Immature natural killer cell (primary cell): ENCODE data around the gene ZBP1. TPM values are rescaled to one million over a fixed set of nuclear protein-coding genes. Genes with fewer than 3 reads are reported as not detected.

Experiments used
- DNase-seq, 3 donors: peaks; one replicate each; pipeline ENCODE4 v3.0.0; 2022; ENCODE audit warnings: mixed read lengths in 1 of 3
- H3K27ac Mint-ChIP-seq, 6 donors: one replicate each; pipeline ENCODE4 v1.8.0; 2020; ENCODE audit warnings: mixed read lengths in 6 of 6, mild to moderate bottlenecking in 5 of 6, inconsistent platforms in 4 of 6, moderate library complexity in 3 of 6
- H3K27me3 Mint-ChIP-seq, 3 donors: one replicate each; pipeline ENCODE4 v1.8.0; 2020 to 2021; ENCODE audit warnings: low read depth in 3 of 3, mild to moderate bottlenecking in 3 of 3, mixed read lengths in 3 of 3, moderate library complexity in 3 of 3, inconsistent platforms in 1 of 3
- H3K36me3 Mint-ChIP-seq, 3 donors: one replicate each; pipeline ENCODE4 v1.8.0; 2020; ENCODE audit warnings: mixed read lengths in 3 of 3, inconsistent platforms in 2 of 3, mild to moderate bottlenecking in 2 of 3
- H3K4me1 Mint-ChIP-seq, 2 donors: one replicate each; pipeline ENCODE4 v1.8.0; 2020; ENCODE audit warnings: inconsistent platforms in 2 of 2, mild to moderate bottlenecking in 2 of 2, mixed read lengths in 2 of 2, moderate library complexity in 1 of 2
- H3K4me3 Mint-ChIP-seq, 5 donors: one replicate each; pipeline ENCODE4 v1.8.0; 2020; ENCODE audit warnings: mild to moderate bottlenecking in 5 of 5, mixed read lengths in 5 of 5, inconsistent platforms in 3 of 5, moderate library complexity in 3 of 5
- H3K9me3 Mint-ChIP-seq, 6 donors: one replicate each; pipeline ENCODE4 v1.8.0; 2020; ENCODE audit warnings: mild to moderate bottlenecking in 6 of 6, mixed read lengths in 6 of 6, inconsistent platforms in 4 of 6, moderate library complexity in 3 of 6
- polyA plus RNA-seq, 3 donors: library from polyadenylated mRNA; unstranded; fragments of 300-500 nt; fragmentation: Illumina TruSeq; gene quantifications; one replicate each; pipeline ENCODE4 v1.2.3, GENCODE V29; 2021

The ZBP1 gene
- polyA plus RNA-seq, 3 donors from 2014 or later: 29.0 to 43.5 (median 32.2) TPM

DNA sequence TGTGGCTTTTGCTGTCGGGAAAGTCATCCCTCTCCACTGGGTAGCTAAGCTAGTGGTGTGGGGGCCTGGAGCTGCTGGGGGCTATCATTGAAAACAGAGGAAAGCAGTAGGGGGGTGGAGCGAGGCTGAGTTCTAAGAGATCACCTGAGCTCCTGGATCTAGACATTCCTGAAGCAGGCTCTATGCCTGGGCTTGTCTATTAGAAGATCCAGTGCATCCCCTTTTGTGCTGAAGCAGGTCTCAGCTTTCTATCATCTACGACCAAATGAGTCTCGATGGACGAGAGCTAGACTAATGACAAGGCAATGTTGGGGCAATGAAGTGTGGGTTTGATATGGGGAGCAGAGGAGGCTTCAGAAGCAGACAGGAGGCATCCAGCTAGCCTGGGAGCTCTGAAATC, 18.5 kb downstream of the ZBP1 start:
- H3K4me3 Mint-ChIP-seq: no peak overlapping the region
- peak overlapping the region in 3 of 6 donors; percentile 70 to 98 (median 79) for H3K27ac Mint-ChIP-seq
- H3K27me3 Mint-ChIP-seq: peaks cover 0 to 15% (median 0%) of the 10 kb centered on the region in 3 donors
- DNase-seq: no peak
- peaks cover 44 to 50% of the 10 kb centered on the region in 2 donors for H3K4me1 Mint-ChIP-seq
- H3K36me3 Mint-ChIP-seq: peaks cover 0 to 14% (median 8%) of the 10 kb centered on the region in 3 donors
- no peaks in the 10 kb centered on the region for H3K9me3 Mint-ChIP-seq

DNA sequence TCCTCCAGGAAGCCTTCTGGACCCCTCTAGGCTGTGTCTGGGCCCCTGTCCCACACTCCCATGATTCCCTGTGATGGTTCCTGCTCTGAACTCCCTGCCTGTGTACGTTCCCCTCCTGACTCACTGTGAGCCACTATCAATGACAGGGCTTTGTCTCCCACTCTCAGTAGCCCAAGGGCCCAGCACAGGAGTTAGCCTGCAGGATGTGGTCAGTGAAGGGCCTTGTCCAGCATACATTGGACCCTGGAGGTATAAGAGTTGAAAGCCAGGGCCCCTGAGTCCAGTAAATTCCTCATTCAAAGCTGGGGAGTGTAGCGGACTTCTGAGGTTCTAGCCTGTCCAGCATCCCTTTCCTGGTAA, 19.0 kb downstream of the ZBP1 start:
- no peak for DNase-seq
- Mint-ChIP-seq H3K4me1 (peaks cover 40 to 44% of the 10 kb centered on the region in 2 donors), H3K27ac (peak overlapping the region in 1 of 6 donors; percentile 40), H3K9me3 (no peaks in the 10 kb centered on the region), H3K36me3 (peaks cover 0 to 8% (median 7%) of the 10 kb centered on the region in 3 donors), H3K27me3 (peaks cover 0 to 15% (median 2%) of the 10 kb centered on the region in 3 donors), H3K4me3 (no peak overlapping the region)

DNA sequence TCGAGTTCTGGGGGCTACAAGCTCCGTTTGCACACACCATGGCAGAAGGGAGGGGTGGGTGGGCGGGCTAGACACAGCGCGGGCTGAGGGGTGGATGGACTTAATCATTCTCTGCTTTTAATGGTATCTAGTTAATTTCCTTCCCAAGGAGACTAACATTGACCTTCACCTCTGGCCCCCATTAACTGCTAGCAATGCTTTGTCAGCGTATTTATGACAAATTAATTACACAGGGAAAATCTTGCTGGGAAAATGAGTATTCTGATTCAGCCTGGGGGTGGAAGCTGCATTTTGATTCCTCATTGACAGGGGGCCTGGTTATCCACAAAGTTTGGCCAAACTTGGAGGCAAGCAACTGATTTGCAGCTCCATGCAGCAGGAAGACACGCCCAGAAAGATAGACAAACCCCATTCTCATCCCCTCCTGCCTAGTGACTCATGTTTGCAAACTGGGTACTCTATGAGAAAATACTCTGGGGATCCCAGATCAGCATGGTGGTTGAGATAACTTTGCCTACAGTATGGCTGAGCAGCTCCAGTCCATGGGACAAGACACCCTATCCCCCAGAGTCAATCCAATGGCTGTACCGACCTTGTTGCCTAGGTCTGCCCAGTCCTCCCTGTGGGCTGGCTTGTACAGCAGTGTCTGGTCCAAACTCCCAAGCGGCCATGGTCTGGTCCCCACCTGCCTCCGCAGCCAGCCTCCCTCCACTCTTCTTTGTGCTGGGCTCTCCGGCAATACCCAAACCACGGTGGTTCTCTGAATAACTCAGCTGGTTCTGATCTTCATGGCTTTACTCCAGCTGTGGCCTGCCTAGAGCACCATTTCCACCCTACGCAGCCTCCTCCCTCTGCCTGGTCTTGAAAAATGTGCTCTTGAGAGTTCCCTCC, 19.7 kb downstream of the ZBP1 start:
- Mint-ChIP-seq H3K27me3 (peaks cover 0 to 10% (median 2%) of the 10 kb centered on the region in 3 donors), H3K4me3 (no peak overlapping the region), H3K4me1 (peaks cover 35 to 38% of the 10 kb centered on the region in 2 donors), H3K9me3 (no peaks in the 10 kb centered on the region), H3K27ac (peak overlapping the region in 2 of 6 donors; percentile 48 to 64), H3K36me3 (peaks cover 0 to 4% (median 4%) of the 10 kb centered on the region in 3 donors)
- no peak for DNase-seq

DNA sequence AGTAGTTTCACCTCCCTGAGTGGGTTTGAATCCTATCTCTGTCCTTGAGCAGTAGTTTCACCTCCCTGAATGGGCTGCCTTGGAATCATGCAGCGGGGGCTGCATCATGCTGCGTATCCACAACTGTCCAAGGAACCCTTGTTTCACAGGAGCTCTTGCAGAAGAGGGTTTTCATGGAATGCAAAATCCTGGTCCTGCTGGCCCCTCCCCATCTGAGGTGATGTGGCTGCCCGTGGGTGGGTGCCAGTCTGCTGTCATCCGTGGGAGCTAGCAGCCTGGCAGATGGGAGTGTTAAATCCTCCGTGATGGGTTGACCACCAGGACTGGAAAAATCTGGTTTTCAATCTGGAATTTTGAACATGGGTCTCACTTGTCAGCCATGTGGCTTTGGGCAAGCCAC, 21.7 kb downstream of the ZBP1 start:
- Mint-ChIP-seq H3K9me3 (no peaks in the 10 kb centered on the region), H3K27ac (no peak overlapping the region), H3K4me3 (no peak overlapping the region), H3K4me1 (peaks cover 15 to 24% of the 10 kb centered on the region in 2 donors), H3K36me3 (no peaks in the 10 kb centered on the region), H3K27me3 (peaks cover 0 to 3% (median 2%) of the 10 kb centered on the region in 3 donors)
- DNase-seq: no peak

DNA sequence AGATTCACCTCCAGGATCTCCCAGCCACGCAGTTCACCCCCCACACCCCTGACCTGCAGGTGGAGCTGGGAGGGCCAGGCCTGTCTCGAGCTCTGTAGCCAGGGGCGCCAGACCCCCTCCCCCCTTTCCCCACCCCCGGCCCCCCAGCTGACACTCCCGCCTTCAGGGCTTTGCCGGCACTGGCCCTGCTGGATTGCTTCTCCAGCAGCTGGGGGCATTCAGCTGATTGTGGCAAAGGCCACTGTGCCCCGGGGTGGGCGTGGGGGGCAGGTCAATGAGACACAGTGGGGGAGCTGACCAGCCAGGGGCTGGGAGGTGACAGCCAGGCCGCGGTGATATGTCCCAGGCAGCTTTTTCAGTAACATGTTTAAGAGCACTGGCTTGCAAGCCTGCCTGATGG, 22.2 kb downstream of the ZBP1 start:
- no peaks in the 10 kb centered on the region for H3K36me3 Mint-ChIP-seq
- H3K4me1 Mint-ChIP-seq: peaks cover 11 to 20% of the 10 kb centered on the region in 2 donors
- no peaks in the 10 kb centered on the region for H3K9me3 Mint-ChIP-seq
- H3K27ac Mint-ChIP-seq: no peak overlapping the region
- H3K27me3 Mint-ChIP-seq: peaks cover 0 to 3% (median 2%) of the 10 kb centered on the region in 3 donors
- H3K4me3 Mint-ChIP-seq: no peak overlapping the region
- DNase-seq: no peak

DNA sequence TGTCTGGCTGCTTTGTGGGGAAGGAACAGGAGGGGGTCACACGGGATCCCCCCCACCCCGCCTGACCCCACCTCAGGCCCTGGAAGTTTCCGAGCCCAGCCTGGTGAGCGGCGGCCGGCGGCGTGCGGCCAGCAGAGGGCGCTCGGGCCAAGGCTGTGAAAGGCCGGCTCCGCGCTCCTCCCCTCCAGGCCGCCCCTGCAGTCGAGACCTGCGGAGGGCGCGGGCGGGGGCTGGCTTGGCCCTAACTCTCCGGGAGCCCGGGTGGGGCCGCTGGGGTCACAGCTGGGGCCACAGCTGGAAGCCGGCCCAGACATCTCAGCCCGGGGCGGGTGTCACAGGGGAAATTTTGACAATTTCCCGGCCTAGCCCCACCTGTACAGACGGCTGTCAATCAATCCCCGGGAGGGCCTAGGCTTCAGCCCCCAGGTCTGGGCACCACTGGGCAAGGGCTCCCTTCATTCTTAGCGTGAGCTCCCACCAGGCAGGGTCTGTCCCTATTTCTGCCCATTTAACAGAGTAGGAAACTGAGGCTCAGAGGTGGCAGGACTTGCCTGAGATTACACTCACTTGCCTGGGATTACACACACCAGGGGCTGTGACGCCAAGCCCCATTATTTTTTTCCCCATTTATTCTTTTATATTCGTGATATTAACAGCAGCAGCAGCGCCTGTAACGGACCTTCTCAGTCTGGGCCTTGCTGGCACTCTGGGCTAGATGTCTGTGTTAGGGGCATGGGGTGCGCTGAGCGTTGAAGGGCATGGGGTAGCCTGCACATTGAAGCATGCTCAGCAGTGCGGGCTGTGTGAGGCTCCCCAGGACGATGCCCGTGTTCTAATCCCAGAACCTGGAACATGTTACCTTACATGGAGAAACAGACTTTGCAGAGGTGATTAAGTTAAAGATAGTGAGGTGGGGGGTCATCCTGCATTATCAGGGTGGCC, 23.0 kb downstream of the ZBP1 start:
- Mint-ChIP-seq H3K9me3 (no peaks in the 10 kb centered on the region), H3K27ac (peak overlapping the region in 3 of 6 donors; percentile 53 to 78 (median 73)), H3K4me3 (peak overlapping the region in 1 of 5 donors; percentile 27), H3K27me3 (peaks cover 0 to 3% (median 2%) of the 10 kb centered on the region in 3 donors), H3K36me3 (no peaks in the 10 kb centered on the region), H3K4me1 (peaks cover 7 to 13% of the 10 kb centered on the region in 2 donors)
- DNase-seq: peak; percentile 76 to 79 (median 79)

DNA sequence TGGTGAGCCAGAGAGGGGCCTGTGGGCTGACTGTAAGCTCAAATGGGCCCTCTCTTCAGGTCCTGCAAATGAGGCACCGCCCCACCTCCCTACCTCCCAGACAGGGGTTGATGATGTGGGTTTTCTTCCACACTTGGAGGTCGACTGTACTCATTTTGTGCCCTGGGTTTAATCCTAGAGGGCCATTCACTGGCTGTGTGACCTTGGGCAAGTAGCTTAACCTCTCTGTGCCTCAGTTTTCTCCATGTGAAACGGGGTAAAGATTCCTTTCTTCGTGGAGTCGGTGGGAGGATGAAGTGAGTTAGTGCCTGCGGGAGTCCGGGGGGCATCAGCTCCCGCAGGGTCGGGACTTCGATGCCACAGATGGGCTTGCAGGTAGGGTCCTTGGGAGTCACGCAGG, 23.9 kb downstream of the ZBP1 start:
- Mint-ChIP-seq H3K4me3 (no peak overlapping the region), H3K4me1 (peaks cover 3 to 10% of the 10 kb centered on the region in 2 donors), H3K9me3 (no peaks in the 10 kb centered on the region), H3K36me3 (no peaks in the 10 kb centered on the region), H3K27ac (no peak overlapping the region), H3K27me3 (peaks cover 0 to 4% (median 3%) of the 10 kb centered on the region in 3 donors)
- no peak for DNase-seq

DNA sequence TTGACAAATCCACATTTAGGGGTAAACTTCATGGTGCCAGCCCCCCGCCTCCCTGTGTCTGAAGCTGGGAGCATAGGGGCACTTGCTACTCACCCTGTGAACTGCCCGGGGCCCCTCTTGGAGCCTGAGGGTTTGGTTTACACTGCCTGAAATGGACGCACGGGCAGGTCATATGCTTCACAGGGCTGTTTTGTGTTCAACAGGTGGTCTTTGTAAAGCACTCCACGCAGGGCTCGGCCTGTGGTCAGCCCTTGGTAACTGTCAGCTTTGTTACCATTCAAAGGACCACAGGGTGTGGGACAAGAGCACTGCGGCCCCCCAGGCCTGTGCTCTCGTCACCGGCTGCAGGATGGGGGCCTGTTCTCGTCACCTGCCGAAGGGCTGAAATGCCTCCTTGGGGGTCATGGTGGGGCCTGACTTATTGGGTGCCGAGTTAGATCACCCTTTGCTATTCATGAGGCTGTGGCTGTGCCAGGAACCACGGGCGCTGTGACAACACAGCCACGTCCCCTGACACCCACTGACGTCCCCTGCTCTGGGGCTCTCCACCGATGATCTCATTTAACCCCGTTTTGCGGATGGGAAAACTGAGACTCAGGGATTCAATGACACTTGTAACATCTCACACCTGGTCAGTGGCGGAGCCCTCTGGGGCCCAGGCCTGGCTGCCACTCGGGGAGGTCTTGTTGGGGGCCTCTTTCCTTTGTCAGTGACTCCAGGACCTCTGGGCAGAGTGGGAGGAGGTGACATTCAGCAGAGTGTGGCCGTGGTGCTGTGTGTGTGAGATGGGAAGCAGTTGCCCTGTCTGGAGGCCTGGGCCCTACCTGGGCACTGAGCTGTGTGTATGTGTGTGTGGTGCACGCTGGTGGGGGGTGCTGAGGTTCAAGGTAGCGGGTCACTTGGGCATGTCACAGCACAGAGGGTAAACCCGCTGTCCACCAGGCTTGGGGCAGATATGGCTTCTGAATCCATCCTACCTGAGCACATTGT, 24.9 kb downstream of the ZBP1 start:
- Mint-ChIP-seq H3K4me1 (peaks cover 3 to 10% of the 10 kb centered on the region in 2 donors), H3K27ac (no peak overlapping the region), H3K36me3 (no peaks in the 10 kb centered on the region), H3K9me3 (no peaks in the 10 kb centered on the region), H3K27me3 (peaks cover 0 to 5% (median 3%) of the 10 kb centered on the region in 3 donors), H3K4me3 (no peak overlapping the region)
- no peak for DNase-seq

DNA sequence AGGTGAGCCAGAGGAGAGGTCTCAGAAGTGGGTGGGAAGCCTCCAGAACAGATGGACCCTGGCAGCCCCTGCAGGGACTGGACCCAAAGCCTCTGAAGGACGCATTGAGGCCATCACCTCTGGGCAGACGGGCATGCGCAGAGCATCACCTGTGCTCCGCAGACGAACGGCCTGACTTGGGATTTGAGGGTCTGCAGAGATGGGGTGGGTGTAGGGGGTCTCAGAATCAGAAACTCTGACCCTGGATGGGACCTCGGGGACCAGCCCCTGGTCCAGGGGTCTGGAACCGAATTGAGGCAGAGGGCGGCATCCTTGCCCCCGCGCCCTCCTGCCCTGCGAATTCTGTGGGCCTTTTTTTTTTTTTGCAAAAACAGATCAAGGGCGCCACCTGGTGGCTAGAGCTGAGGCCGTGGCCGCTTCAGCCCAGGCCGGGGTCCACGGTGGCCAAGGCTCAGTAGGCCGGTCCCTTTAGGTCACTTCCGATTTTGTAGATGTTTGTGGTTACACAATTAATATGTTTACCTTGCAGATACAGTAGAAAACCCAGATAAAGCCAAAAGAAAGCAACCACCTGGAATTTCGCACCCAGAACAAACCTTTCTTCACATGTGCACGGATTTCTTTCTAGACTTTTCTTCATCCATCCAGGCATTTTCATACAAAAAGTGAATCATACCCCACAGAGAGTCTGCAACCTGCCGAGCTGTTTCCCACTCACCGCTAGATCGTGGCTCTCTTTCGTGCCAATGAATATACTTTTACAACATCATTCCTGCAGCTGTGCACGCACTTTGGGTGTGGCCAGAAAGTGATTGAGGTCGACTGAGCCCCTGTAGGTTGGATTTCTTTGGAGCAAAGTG, 25.9 kb downstream of the ZBP1 start:
- peaks cover 3 to 10% of the 10 kb centered on the region in 2 donors for H3K4me1 Mint-ChIP-seq
- H3K27ac Mint-ChIP-seq: peak overlapping the region in 2 of 6 donors; percentile 57 to 59
- DNase-seq: peak; percentile 45 to 52 (median 46)
- peak overlapping the region in 1 of 5 donors; percentile 38 for H3K4me3 Mint-ChIP-seq
- no peaks in the 10 kb centered on the region for H3K9me3 Mint-ChIP-seq
- peaks cover 0 to 5% (median 3%) of the 10 kb centered on the region in 3 donors for H3K27me3 Mint-ChIP-seq
- no peaks in the 10 kb centered on the region for H3K36me3 Mint-ChIP-seq

DNA sequence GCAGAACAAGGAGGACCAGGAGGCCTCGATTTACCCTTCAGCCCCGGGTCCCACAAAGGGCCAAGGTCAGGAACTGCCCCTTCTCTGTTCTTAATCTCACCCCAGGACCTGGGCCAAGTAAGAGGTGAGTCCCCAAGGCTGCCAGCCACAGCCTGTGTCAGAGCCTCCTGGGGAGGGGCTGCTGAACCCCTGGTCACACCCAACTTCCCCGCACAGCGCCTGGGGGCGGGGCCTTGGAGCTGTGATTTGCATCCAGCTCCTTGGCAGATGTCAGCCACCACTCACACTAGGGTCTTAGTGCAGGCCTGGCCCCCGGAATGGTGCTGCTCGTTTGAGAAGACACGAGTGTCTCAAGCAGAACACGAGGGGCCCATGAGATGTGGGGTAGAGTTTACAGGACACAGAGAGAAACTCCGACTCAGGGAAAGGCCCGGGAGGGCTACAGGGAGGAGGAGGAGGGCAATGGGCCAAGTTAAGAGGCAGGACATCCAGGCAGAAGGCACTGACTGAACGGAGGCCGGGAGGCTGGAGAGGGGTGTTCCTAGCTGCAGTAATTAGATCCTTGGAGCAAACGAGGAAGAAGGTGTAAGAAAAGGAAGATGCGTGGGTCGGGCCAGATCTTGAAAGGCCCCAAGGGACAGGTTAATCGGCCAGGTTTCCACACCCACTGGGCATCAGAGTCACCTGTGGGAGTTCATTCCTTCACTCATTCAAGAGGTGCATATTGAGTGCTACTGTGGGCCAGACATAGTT, 26.9 kb downstream of the ZBP1 start:
- Mint-ChIP-seq H3K36me3 (no peaks in the 10 kb centered on the region), H3K9me3 (no peaks in the 10 kb centered on the region), H3K4me1 (peaks cover 3 to 10% of the 10 kb centered on the region in 2 donors), H3K27ac (peak overlapping the region in 1 of 6 donors; percentile 34), H3K27me3 (peaks cover 0 to 5% (median 3%) of the 10 kb centered on the region in 3 donors), H3K4me3 (no peak overlapping the region)
- no peak for DNase-seq

DNA sequence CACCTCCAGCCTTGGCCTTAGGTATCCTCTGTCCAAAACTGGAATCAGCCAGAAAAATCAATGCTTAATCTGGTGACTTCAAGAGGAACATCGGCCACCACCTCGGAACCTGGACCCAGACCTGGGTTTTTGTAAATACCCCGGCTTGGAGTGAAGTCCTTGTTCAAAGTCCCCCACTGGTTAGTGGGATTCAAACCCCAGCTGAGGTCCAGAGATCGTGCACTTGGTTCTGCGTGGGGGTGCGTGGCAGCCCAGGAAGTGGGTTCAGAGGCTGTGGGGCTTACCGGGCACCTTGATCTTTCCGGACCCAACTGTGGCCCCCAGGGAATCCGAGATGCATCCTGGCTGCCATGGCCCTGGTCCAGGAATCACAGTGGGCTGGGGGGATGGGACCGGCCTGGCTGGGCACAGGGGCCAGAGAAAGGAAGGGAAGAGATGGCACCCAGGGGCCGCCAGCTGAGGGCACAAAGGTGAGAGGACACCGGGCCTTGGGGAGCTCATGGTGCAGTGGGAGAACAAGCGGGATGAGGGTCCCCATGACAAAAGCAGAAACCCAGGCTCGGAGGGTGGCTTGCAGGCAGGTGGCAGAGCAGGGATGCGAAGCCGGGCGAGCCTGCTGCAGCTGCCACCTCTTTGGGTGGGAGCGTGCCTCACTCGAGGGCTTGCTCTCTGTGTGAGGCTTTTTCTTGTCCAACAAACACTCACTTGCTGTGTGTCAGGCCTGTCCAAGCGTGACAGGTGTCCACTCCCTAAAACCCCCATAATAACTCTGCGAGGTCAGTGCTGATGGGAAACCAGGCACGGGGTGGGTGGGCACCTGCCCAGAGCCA, 27.7 kb downstream of the ZBP1 start:
- H3K4me3 Mint-ChIP-seq: no peak overlapping the region
- peaks cover 0 to 5% (median 3%) of the 10 kb centered on the region in 3 donors for H3K27me3 Mint-ChIP-seq
- no peaks in the 10 kb centered on the region for H3K36me3 Mint-ChIP-seq

More for the DNA sequence above, 27.7 kb downstream of the ZBP1 start:
- Mint-ChIP-seq H3K4me1 (peaks cover 1 to 8% of the 10 kb centered on the region in 2 donors), H3K9me3 (peaks cover 0 to 3% (median 0%) of the 10 kb centered on the region in 6 donors), H3K27ac (no peak overlapping the region)
- no peak for DNase-seq
